Astrocyte (in vitro differentiated cells and primary cell): ENCODE measurements around the gene CACNA1F. TPM values are rescaled to one million over a fixed set of nuclear protein-coding genes. Genes with fewer than 3 reads are reported as not detected.

Experiments
- DNase-seq: peaks from one replicate; pipeline ENCODE4 v3.0.0-alpha.2; 2010; ENCODE audit warnings: low read depth
- FAIRE-seq: peaks from 2 replicates; lab custom pipeline; 2011; peaks lifted over from hg19 to GRCh38; lab: Jason Lieb, UNC
- H2AFZ ChIP-seq: 2 replicates; pipeline ENCODE4 v1.6.0; 2012; ENCODE audit warnings: low read depth, low read length, inconsistent platforms
- H3K27ac ChIP-seq: 2 replicates; pipeline ENCODE4 v1.5.1; 2011; ENCODE audit warnings: low read depth, low read length, inconsistent platforms
- H3K27me3 ChIP-seq: 2 replicates; pipeline ENCODE4 v1.6.0; 2011; ENCODE audit warnings: low read length, inconsistent platforms; ENCODE audit not compliant: insufficient read depth
- H3K36me3 ChIP-seq: 2 replicates; pipeline ENCODE4 v1.5.1; 2011; ENCODE audit warnings: low read length, inconsistent platforms; ENCODE audit not compliant: insufficient read depth
- H3K4me1 ChIP-seq: 2 replicates; pipeline ENCODE4 v1.5.1; 2011; ENCODE audit warnings: low read length, inconsistent platforms; ENCODE audit not compliant: insufficient read depth
- H3K4me2 ChIP-seq: 2 replicates; pipeline ENCODE4 v1.6.0; 2012; ENCODE audit warnings: low read length, inconsistent platforms
- H3K4me3 ChIP-seq: 2 replicates; pipeline ENCODE4 v1.5.1; 2011; ENCODE audit warnings: low read depth, mild to moderate bottlenecking, low read length, inconsistent platforms; ENCODE audit not compliant: insufficient read depth
- H3K79me2 ChIP-seq: 2 replicates; pipeline ENCODE4 v1.6.0; 2012; ENCODE audit warnings: mild to moderate bottlenecking, low read length, inconsistent platforms; ENCODE audit not compliant: insufficient read depth
- H3K9ac ChIP-seq: 2 replicates; pipeline ENCODE4 v1.6.0; 2012; ENCODE audit warnings: mild to moderate bottlenecking, low read length, inconsistent platforms
- H3K9me3 ChIP-seq: 2 replicates; pipeline ENCODE4 v1.5.1; 2012; ENCODE audit warnings: low read depth, mild to moderate bottlenecking, low read length, inconsistent platforms; ENCODE audit not compliant: insufficient read depth
- H4K20me1 ChIP-seq: 2 replicates; pipeline ENCODE4 v1.6.0; 2012; ENCODE audit warnings: low read length, inconsistent platforms; ENCODE audit not compliant: insufficient read depth
- H3K27ac Mint-ChIP-seq: one replicate; pipeline ENCODE4 v1.8.0; 2021; ENCODE audit warnings: mild to moderate bottlenecking, mixed read lengths; ENCODE audit not compliant: unreplicated experiment
- H3K27me3 Mint-ChIP-seq: one replicate; pipeline ENCODE4 v1.8.0; 2021; ENCODE audit warnings: low read depth, mixed read lengths; ENCODE audit not compliant: unreplicated experiment
- H3K36me3 Mint-ChIP-seq: one replicate; pipeline ENCODE4 v1.8.0; 2021; ENCODE audit warnings: low read depth, mixed read lengths; ENCODE audit not compliant: unreplicated experiment
- H3K4me1 Mint-ChIP-seq: one replicate; pipeline ENCODE4 v1.8.0; 2021; ENCODE audit warnings: low read depth, mixed read lengths; ENCODE audit not compliant: unreplicated experiment
- H3K4me3 Mint-ChIP-seq: one replicate; pipeline ENCODE4 v1.8.0; 2021; ENCODE audit warnings: mild to moderate bottlenecking, moderate library complexity, mixed read lengths; ENCODE audit not compliant: unreplicated experiment
- H3K9me3 Mint-ChIP-seq: one replicate; pipeline ENCODE4 v1.8.0; 2021; ENCODE audit warnings: mild to moderate bottlenecking, mixed read lengths; ENCODE audit not compliant: unreplicated experiment
- EZH2 ChIP-seq: IDR thresholded peaks from 2 replicates; pipeline ENCODE4 v1.6.1; 2012; ENCODE audit warnings: mild to moderate bottlenecking, low read length, inconsistent platforms; ENCODE audit not compliant: insufficient read depth
- total RNA-seq: library from RNA; stranded (reverse); gene quantifications from 2 replicates; pipeline ENCODE4 v1.2.1, GENCODE V29; 2021
- TF ChIP-seq, protein P1 (sequence below): IDR thresholded peaks from 2 replicates; pipeline ENCODE4 v1.5.1; 2011; ENCODE audit warnings: low read depth, mild to moderate bottlenecking, inconsistent platforms, low read length, moderate library complexity; ENCODE audit not compliant: insufficient read depth

The CACNA1F gene
- total RNA-seq, 1 donor from 2014 or later: not detected

DNA sequence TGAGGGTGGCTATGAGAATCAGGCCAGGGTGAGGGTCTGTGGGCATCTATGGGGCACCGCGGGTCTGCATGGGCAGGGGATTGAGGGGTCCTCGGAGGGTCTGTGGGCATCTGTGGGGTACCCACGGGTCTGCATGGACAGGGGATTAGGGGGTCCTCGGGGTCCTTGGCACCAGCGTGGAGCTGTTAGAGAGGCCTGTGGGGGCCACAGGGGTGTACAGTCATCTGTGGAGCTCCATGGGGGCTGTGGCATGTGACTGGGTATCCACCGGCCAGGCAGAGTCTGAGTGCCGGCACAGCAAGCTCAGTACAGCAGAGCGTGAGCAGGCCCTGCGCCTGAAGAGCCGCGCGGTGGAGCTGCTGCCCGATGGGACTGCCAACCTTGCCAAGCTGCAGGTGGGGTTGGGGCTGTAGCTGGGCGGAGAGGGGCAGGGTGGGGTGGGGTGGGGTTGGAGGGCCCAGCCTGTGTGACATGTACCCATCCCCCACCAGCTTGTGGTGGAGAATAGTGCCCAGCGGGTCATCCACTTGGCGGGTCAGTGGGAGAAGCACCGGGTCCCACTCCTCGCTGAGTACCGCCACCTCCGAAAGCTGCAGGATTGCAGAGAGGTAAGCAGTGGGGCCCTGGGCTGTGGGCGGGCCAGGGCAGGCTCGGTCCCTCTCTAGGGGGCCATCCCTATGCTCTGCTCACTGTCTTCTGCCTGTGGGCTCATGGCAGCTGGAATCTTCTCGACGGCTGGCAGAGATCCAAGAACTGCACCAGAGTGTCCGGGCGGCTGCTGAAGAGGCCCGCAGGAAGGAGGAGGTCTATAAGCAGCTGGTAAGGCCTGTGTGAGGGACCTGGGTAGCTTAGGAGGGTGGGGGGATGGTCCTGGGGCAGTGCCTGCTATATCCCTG, 15.0 kb upstream of the CACNA1F start:
- Mint-ChIP-seq H3K36me3 (peaks cover 6% of the 10 kb centered on the region), H3K4me1 (no peaks in the 10 kb centered on the region), H3K4me3 (no peak overlapping the region), H3K9me3 (no peaks in the 10 kb centered on the region), H3K27me3 (no peaks in the 10 kb centered on the region), H3K27ac (no peak overlapping the region)
- Histone ChIP-seq H2AFZ (no peak overlapping the region), H3K4me3 (no peak overlapping the region), H3K36me3 (no peaks in the 10 kb centered on the region), H3K79me2 (no peaks in the 10 kb centered on the region), H3K27ac (no peak overlapping the region), H3K9ac (no peak overlapping the region), H3K9me3 (no peaks in the 10 kb centered on the region), H4K20me1 (no peaks in the 10 kb centered on the region), H3K27me3 (no peaks in the 10 kb centered on the region), H3K4me1 (no peaks in the 10 kb centered on the region), H3K4me2 (no peak overlapping the region)
- TF ChIP-seq EZH2: no peak
- TF ChIP-seq, protein P1, sequence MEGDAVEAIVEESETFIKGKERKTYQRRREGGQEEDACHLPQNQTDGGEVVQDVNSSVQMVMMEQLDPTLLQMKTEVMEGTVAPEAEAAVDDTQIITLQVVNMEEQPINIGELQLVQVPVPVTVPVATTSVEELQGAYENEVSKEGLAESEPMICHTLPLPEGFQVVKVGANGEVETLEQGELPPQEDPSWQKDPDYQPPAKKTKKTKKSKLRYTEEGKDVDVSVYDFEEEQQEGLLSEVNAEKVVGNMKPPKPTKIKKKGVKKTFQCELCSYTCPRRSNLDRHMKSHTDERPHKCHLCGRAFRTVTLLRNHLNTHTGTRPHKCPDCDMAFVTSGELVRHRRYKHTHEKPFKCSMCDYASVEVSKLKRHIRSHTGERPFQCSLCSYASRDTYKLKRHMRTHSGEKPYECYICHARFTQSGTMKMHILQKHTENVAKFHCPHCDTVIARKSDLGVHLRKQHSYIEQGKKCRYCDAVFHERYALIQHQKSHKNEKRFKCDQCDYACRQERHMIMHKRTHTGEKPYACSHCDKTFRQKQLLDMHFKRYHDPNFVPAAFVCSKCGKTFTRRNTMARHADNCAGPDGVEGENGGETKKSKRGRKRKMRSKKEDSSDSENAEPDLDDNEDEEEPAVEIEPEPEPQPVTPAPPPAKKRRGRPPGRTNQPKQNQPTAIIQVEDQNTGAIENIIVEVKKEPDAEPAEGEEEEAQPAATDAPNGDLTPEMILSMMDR: no peak
- FAIRE-seq: no peak
- no peak for DNase-seq

DNA sequence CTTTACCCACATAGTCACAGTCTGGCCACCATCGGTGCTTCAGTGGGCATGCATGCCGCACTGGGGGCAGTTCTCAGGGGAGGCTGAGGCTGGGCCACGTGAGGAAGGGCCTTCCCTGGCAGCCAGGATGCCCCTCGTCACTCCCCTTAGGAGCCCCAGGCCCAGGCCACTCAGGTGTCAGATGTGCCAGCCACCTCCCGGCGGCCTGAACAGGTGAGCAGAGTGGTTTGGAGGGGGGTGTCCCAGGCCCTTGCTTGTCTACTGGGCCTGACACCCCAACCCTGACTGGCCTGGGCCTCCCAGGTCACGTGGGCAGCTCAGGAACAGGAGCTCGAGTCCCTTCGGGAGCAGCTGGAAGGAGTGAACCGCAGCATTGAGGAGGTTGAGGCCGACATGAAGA, 14.2 kb upstream of the CACNA1F start:
- H3K36me3 Mint-ChIP-seq: peaks cover 6% of the 10 kb centered on the region

More for the DNA sequence above, 14.2 kb upstream of the CACNA1F start:
- TF ChIP-seq EZH2: no peak
- TF ChIP-seq, protein P1: no peak
- Mint-ChIP-seq H3K9me3 (no peaks in the 10 kb centered on the region), H3K4me3 (no peak overlapping the region), H3K4me1 (no peaks in the 10 kb centered on the region), H3K27ac (no peak overlapping the region), H3K27me3 (no peaks in the 10 kb centered on the region)
- Histone ChIP-seq H3K4me1 (no peaks in the 10 kb centered on the region), H3K9me3 (no peaks in the 10 kb centered on the region), H3K36me3 (no peaks in the 10 kb centered on the region), H3K27me3 (no peaks in the 10 kb centered on the region), H4K20me1 (no peaks in the 10 kb centered on the region), H3K4me2 (no peak overlapping the region), H3K79me2 (no peaks in the 10 kb centered on the region), H2AFZ (no peak overlapping the region), H3K27ac (no peak overlapping the region), H3K4me3 (no peak overlapping the region), H3K9ac (no peak overlapping the region)
- FAIRE-seq: no peak
- DNase-seq: no peak
